Neural progenitor cell (in vitro differentiated cells): ENCODE data around the gene NDUFS1.
"Not testable (repeated sequence)": the region's sequence is repeated elsewhere in the genome, so short reads cannot be mapped to it uniquely, and the experiment has no call there.

Experiments
- CTCF ChIP-seq: fragments of 200-600 bp; sonication (generic); IDR thresholded peaks from 2 replicates; pipeline ENCODE4 v1.5.1; 2017; ENCODE audit warnings: antibody characterized with exemption, mild to moderate bottlenecking
- EZH2 ChIP-seq: fragments of 200-600 bp; sonication (generic); IDR thresholded peaks from 2 replicates; pipeline ENCODE4 v1.6.1; 2017; ENCODE audit warnings: antibody characterized with exemption, mild to moderate bottlenecking, moderate library complexity
- EZH2phosphoT487 ChIP-seq: fragments of 200-600 bp; sonication (generic); IDR thresholded peaks from 2 replicates; pipeline ENCODE4 v1.6.1; 2017; ENCODE audit warnings: antibody characterized with exemption

GRCh38 chr2:206207316-206207715 is 48.1 kb upstream of the NDUFS1 start:
- not testable (repeated sequence) for TF ChIP-seq CTCF, EZH2, EZH2phosphoT487
